GM12864 (cell line): ENCODE measurements around the gene NXPE3.

Experiments used
- DNase-seq: peaks from one replicate; pipeline ENCODE4 v3.0.0-alpha.2; 2011; ENCODE audit warnings: low read depth
- H3K4me3 ChIP-seq: 2 replicates; pipeline ENCODE4 v1.5.1; 2011; ENCODE audit warnings: mild to moderate bottlenecking, low read depth, low read length, control low read depth
- TF ChIP-seq, protein P1 (sequence below): IDR thresholded peaks from 2 replicates; pipeline ENCODE4 v1.5.1; 2011; ENCODE audit warnings: low read depth, mild to moderate bottlenecking, moderate library complexity, low read length, control low read depth, inconsistent platforms; ENCODE audit errors: missing control alignments

The NXPE3 gene

GRCh38 chr3:101838691-101839090, 59.7 kb downstream of the NXPE3 start:
- no peak overlapping the region for H3K4me3 ChIP-seq
- DNase-seq: no peak
- TF ChIP-seq, protein P1, sequence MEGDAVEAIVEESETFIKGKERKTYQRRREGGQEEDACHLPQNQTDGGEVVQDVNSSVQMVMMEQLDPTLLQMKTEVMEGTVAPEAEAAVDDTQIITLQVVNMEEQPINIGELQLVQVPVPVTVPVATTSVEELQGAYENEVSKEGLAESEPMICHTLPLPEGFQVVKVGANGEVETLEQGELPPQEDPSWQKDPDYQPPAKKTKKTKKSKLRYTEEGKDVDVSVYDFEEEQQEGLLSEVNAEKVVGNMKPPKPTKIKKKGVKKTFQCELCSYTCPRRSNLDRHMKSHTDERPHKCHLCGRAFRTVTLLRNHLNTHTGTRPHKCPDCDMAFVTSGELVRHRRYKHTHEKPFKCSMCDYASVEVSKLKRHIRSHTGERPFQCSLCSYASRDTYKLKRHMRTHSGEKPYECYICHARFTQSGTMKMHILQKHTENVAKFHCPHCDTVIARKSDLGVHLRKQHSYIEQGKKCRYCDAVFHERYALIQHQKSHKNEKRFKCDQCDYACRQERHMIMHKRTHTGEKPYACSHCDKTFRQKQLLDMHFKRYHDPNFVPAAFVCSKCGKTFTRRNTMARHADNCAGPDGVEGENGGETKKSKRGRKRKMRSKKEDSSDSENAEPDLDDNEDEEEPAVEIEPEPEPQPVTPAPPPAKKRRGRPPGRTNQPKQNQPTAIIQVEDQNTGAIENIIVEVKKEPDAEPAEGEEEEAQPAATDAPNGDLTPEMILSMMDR: no peak

GRCh38 chr3:101840066-101840465, 61.1 kb downstream of the NXPE3 start:
- no peak for DNase-seq
- TF ChIP-seq, protein P1: no peak
- no peak overlapping the region for H3K4me3 ChIP-seq

DNA sequence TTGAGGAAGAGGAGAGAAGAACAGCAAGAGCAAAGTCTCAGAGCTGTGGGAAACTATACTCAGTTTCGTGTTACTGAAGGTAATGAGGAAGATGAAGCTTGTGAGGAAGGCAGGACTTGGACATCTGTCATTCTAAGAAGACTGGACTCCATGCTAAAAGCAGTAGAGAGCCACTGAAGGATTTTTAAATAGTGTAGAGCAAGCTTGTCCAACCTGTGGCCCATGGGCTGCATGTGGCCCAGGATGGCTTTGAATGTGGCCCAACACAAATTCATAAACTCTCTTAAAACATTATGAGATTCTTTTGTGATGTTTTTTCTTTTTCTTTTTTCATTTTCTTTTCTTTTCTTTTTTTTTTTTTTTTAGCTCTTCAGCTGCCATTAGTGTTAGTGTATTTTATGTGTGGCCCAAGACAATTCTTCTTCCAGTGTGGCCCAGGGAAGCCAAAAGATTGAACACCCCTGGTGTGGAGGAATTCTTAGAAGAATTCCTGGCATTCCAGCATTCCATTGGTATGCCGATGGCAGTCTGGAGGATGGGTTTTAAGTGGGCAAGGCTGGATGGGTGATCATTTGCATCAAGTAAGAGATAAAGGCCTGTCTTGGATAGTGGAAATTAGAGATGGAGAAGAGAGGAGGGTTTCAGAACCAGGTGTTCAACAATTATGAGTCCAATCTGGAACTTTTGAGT, 63.4 kb downstream of the NXPE3 start:
- no peak overlapping the region for H3K4me3 ChIP-seq
- TF ChIP-seq, protein P1: no peak
- DNase-seq: no peak

DNA sequence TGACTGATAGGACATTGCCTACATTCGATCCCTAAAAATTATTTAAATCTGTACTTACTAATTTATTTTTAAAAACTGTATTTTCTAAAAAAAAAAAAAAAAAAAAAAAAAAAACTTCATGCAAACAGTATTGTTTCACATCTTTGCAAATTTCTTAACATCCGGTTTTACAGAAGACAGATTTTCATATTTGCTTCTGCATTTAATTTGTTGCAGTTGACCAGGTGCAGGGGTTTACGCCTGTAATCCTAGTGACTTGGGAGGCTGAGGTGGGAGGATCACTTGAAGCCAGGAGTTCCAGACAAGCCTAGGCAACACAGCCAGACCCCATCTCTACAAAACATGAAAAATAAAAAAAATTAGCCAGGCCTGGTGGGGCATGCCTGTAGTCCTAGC, 63.9 kb downstream of the NXPE3 start:
- DNase-seq: no peak
- H3K4me3 ChIP-seq: no peak overlapping the region
- TF ChIP-seq, protein P1: no peak

DNA sequence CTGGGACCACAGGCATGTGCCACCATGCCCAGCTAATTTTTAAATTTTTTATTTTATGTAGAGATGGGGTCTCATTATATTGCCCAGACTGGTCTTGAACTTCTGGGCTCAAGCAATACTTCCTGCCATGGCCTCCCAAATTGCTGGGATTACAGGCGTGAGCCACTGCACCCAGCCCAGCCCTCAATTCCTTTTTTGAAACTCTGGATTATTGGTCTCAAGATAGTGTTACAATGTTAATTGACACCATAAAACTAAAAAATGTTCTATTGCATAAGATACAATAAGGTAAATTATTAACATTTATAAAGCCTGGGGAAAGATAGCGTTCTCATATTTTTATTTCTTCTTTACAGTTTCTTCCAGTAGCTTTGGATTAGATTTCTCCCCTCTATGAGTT, 66.4 kb downstream of the NXPE3 start:
- H3K4me3 ChIP-seq: no peak overlapping the region
- DNase-seq: no peak
- TF ChIP-seq, protein P1: no peak

DNA sequence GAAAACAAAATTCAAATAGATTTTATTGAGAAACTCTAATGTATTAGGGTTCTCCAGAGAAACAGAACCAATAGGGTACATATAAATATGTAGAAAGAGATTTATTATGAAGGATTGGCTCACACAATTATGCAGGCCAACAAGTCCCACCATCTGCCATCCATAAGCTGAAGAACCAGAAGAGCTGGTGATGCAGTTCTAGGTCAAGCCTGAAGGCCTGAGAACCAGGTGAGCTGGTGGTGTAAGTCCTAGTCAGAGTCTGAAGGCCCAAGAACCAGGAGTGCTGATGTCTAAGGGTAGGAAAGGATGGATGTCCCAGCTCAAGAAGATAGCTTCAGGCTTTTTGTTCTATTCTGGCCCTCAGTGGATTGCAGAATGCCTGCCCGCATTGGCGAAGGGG, 67.7 kb downstream of the NXPE3 start:
- DNase-seq: no peak
- TF ChIP-seq, protein P1: no peak
- no peak overlapping the region for H3K4me3 ChIP-seq

DNA sequence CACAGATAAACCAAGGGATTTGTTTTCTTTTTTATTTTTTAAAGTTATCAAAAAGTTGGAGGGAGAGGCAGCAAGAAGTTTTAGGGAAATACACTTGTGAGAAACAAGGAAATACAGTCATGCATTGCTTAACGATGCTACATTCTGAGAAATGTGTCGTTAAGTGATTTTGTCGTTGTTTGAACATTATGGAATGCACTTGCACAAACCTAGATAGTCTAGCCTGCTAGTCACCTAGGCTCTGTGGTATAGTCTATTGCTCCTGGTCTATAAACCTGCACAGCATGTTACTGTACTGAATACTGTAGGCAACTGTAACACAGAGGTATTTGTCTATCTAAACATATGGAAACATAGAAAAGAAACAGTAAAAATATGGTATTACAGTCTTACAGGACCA, 68.3 kb downstream of the NXPE3 start:
- TF ChIP-seq, protein P1: no peak

More for the DNA sequence above, 68.3 kb downstream of the NXPE3 start:
- no peak for DNase-seq
- H3K4me3 ChIP-seq: no peak overlapping the region
